Hypothalamus (tissue), 51 donors: Measurements from ENCODE around the gene CHST8.
"Not testable (repeated sequence)": the region's sequence is repeated elsewhere in the genome, so short reads cannot be mapped to it uniquely, and the experiment has no call there.

Experiments
- DNase-seq, 51 donors: peaks; one replicate each; lab custom pipeline; 2025; lab: John Stamatoyannopoulos, UW

CHST8 gene

DNA sequence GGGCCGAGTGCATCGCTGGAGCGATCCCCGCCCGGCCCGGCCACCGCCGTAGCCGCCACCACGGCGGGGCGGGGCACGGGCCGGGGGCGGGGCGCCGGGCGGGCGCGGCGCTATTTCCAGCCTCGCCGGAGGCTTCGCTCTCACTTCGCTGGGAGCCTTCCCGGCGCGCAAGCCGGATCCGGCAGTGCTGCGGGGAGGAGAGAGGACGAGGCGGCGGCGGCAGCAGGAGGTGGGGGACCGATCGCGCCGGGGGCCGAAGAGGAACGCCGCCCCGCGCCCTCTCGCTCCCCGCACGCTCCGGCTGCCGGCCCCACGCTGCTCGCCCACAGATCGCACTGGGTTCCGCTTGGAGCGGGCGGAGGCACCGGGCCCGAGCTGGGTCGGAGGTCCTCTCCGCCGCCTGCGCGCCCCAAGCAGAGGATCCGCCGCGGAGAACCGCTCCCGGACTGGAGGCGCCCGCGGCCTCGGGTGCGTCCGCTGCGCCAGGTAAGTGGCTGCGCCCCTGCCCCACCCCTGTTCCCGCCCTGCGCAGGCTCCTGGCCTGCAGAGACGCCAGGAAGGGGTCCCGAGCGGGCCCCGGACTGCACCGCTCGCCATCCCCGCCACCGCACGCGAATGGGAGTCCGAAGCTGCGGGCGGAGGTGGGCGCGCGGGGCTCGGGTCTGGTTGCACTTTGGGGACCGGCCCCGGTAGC lies at the start of gene CHST8:
CHST8 (plus strand) TSS at position 143 of the 694 bp plus-strand sequence. CDS start 67,309 bp downstream, outside the sequence.
- DNase-seq, result peak in 20 of 51 donors; percentile 3 to 60 (median 20)

DNA sequence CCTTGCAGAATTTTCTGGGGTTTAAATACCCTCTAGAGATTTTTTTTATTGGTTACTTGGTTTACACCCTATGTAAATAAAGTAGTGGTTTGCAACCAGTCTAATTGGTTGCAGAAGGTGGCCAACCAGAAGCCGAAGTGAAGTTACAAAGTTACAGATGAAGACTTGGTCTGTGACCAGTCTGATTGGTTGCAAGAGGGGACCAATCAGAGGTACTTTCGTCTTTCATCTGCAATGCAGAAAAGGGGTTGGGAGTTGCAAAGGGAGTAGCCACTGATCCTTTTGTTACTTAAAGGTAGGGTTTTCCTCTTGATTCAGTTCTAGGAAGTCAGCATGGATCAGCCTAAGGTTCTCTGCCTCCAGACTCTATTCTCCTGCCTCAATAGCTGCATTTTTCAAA lies 48.8 kb upstream of the CHST8 start:
- DNase-seq, result no peak

GRCh38 chr19:33574824-33575223 lies 46.9 kb upstream of the CHST8 start:
- no peak for DNase-seq

DNA sequence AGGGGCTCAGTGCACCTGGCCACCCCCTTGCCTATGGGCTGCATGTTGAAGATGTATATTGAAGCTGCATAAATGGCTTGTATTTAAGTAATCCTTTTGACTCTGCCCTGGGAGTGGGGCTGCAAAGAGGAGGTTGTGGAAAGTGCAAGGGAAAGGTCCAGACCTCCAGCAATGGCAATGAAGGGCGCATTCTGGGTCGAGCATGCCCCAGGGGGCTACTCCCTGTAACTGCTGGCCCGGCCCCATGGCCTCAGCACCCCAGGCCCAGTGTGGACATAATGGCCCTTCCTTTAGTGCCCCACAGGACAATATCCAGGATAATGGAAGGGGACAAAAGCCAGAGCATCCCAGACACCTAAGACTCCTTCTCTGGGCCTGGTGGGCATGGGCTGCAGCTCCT lies 43.1 kb upstream of the CHST8 start:
- DNase-seq, result no peak

- peak in 3 of 51 donors; percentile 5 to 33 (median 13) for DNase-seq
Measured at GRCh38 chr19:33580026-33580644, 41.6 kb upstream of the CHST8 start.

GRCh38 chr19:33580645-33581037 lies 41.1 kb upstream of the CHST8 start:
- DNase-seq, result peak in 23 of 51 donors; percentile 3 to 64 (median 17)

- DNase-seq, result no peak
Measured at GRCh38 chr19:33582914-33583313, 38.8 kb upstream of the CHST8 start.

DNA sequence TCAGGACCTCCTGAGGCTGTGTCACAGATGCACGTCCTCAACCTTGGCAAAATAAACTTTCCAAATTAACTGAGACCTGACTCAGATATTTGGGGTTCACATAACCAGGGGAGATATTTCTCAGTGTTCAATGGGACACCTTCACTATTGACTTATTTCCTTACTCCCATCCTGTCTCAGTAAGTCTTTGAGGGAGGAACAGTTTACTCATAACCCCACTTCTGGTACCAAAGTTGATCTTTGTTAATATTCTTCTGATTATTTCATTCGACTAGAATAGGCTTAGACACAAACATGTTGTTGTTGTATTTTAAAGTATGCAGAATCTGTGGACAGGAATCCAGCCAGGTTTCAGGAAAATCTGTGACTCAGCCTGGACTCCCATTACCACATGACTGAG lies 34.6 kb upstream of the CHST8 start:
- no peak for DNase-seq

GRCh38 chr19:33590224-33590623 lies 31.5 kb upstream of the CHST8 start:
- no peak for DNase-seq

GRCh38 chr19:33595783-33596182 lies 26.0 kb upstream of the CHST8 start:
- no peak for DNase-seq

- no peak for DNase-seq
Measured at GRCh38 chr19:33601583-33601982, 20.2 kb upstream of the CHST8 start.

DNA sequence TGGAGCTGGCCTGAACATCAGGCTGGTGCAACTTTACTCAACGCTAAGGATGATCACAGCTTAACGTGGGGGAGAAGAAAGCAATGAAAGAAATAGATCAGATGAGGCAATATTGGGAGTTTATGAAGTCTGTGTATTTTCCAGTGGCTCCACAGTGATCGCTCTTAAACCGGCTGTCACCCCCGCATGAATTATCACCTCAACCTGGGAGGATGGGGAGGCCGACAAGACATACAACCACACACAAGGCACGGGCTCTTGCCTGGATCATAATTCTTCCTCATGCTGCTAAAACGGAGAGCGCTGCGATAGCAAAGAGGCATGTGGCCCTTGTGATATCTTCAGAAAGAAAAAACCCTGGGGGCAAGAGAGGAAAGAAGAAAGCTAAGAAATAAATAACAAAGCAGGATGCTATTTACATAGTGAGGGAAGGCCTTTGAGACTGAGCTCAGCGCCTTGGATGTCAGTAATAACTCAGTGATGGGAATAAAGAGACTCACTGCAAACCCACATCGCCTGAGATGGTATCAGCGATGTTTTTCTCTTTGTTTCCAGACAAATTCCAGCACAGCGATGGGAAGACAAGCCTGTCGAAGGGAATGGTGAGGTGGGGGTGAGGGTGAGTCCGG lies 19.1 kb upstream of the CHST8 start:
- no peak for DNase-seq

DNA sequence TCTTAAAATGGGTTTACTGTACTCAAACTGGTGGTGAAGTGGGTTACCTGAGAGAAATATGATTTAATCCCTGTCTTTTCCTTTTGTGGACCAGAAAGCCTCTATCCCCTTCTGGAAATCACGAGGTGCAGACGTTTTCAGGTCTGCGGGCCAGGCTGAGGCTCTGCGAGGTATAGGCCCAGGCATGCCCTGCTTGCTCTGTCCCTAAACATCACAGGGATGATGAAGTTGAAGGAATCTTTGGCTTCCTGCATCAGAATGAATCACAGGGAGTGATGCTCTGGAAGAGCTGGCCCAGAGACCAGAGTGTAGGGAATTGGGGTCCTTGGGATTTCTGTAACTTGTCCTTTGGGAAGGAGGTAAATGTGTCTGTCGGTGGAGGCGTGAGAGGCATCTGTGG lies 18.4 kb upstream of the CHST8 start:
- no peak for DNase-seq

- DNase-seq, result no peak
Measured at GRCh38 chr19:33604651-33605050, 17.1 kb upstream of the CHST8 start.

DNA sequence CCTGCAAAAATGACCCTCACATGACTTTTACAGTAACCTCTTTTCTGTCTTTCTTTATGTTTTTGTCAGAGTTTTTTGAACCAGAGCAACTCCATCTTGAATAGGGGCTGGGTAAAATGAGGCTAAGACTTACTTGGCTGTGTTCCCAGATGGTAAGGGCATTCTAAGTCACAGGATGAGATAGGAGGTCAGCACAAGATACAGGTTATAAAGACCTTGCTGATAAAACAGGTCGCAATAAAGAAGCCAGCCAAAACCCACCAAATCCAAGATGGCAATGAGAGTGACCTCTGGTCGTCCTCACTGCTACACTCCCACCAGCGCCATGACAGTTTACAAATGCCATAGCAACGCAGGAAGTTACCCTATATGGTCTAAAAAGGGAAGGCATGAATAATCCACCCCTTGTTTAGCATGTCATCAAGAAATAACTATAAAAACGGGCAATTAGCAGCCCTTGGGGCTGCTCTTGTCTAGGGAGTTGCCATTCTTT lies 15.9 kb upstream of the CHST8 start:
- not testable (repeated sequence) for DNase-seq

DNA sequence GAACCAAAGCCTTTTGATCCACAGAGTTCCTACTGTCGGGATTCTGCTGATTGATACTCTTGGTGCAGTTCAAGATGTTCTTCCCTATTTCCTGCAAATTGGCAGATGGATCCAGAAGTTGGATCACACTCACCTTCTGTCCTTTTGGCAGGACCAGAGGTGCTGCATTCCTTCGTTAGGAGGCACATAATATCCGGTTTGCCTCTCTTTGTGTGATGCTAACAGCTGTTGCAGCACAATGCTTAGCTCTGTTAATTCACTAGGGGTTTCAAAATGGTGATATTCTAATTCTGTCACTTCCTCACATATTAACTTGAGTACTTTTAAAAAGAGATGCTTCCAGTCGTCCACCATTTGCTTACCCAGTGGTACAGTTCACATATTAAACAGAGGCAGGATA lies 15.2 kb upstream of the CHST8 start:
- DNase-seq, result no peak

- no peak for DNase-seq
Measured at GRCh38 chr19:33609353-33609752, 12.4 kb upstream of the CHST8 start.

GRCh38 chr19:33610588-33610987 lies 11.2 kb upstream of the CHST8 start:
- no peak for DNase-seq

DNA sequence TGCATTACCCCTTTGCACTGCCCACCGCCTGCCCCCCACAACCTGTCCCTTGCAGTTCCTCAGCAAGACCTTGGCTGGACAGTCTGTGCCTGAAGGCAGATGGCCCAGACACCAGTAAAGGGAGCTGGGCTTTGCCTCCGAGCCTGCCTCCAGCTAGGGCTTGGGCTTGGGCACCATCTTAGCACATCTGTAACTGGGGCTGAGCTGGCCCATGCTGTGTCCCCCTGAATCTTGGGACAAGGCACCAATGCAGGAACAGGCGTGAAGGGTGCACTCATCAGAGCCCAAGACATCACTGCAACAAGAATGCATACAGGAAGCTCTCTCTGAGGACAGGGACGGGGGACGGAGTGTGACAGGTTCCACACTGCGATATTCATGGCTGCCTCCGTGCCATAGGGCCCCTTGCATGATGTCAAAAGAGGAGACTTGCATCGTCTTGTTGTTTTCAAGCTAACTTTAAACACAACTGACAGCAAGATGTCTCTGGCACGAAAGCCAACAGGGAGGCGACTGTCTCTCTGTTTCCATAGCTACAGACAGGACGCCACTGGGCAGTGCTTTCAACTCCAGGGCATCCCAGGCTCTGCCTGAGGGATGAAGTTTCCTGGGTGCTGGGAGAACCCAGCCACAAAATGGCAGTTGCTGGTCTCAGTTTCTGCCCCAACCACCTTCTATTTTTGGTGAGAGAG lies 8.7 kb upstream of the CHST8 start:
- no peak for DNase-seq

GRCh38 chr19:33613620-33614000 lies 8.1 kb upstream of the CHST8 start:
- no peak for DNase-seq

- DNase-seq, result no peak
Measured at GRCh38 chr19:33616346-33616745, 5.4 kb upstream of the CHST8 start.
